Cardiac muscle cell (in vitro differentiated cells and primary cell): ENCODE measurements around the gene SERPIND1. TPM values are rescaled to one million over a fixed set of nuclear protein-coding genes. Genes with fewer than 3 reads are reported as not detected.
"Not testable (repeated sequence)": the region's sequence is repeated elsewhere in the genome, so short reads cannot be mapped to it uniquely, and the experiment has no call there.

Source experiments
- DNase-seq, 2 donors: peaks; one replicate each; pipeline versions ENCODE4 v3.0.0 to v3.0.0-alpha.2; 2010 to 2017; ENCODE audit warnings: low read depth in 1 of 2, low spot score in 1 of 2
- H3K27ac ChIP-seq: fragments of 200-600 bp; sonication (generic); 2 replicates; pipeline ENCODE4 v1.5.1; 2016
- H3K27me3 ChIP-seq: fragments of 200-600 bp; sonication (generic); 2 replicates; pipeline ENCODE4 v1.6.0; 2016; ENCODE audit warnings: control low read depth
- H3K36me3 ChIP-seq: fragments of 200-600 bp; sonication (generic); 2 replicates; pipeline ENCODE4 v1.5.1; 2016; ENCODE audit warnings: control low read depth
- H3K4me1 ChIP-seq: fragments of 200-600 bp; sonication (generic); 2 replicates; pipeline ENCODE4 v1.8.1; 2017; ENCODE audit warnings: low read depth, mild to moderate bottlenecking, mixed run types
- H3K4me3 ChIP-seq: fragments of 200-600 bp; sonication (generic); 2 replicates; pipeline ENCODE4 v1.5.1; 2016; ENCODE audit warnings: mild to moderate bottlenecking
- H3K9me3 ChIP-seq: fragments of 200-600 bp; sonication (generic); 2 replicates; pipeline ENCODE4 v1.5.1; 2017; ENCODE audit warnings: low read depth, mild to moderate bottlenecking, control low read depth
- CTCF ChIP-seq: IDR thresholded peaks from 2 replicates; pipeline ENCODE4 v1.5.1; 2012; ENCODE audit warnings: low read depth, mild to moderate bottlenecking, low read length
- polyA plus RNA-seq: library from polyadenylated mRNA; unstranded; fragments of >200 nt; fragmentation: Nextera tagmentation; extraction: Ambion mirVana; gene quantifications from 2 replicates; pipeline ENCODE4 v1.2.1, GENCODE V29; 2016
- total RNA-seq: library from RNA; depleted of rRNA; stranded (reverse); fragments of >200 nt; gene quantifications from 2 replicates; pipeline ENCODE4 v1.2.3, GENCODE V29; 2016

Gene SERPIND1
- total and polyA plus RNA-seq, 2 experiments from 2014 or later = 0.94 to 1.3 TPM

- H3K36me3 ChIP-seq = peaks cover 28% of the 10 kb centered on the region
- DNase-seq = no peak
Observed at GRCh38 chr22:20816559-20816958, 42.6 kb downstream of the SERPIND1 start.

GRCh38 chr22:20818471-20818870 lies 44.6 kb downstream of the SERPIND1 start:
- Histone ChIP-seq H3K27ac (no peak overlapping the region), H3K4me3 (no peak overlapping the region), H3K27me3 (no peaks in the 10 kb centered on the region), H3K9me3 (no peaks in the 10 kb centered on the region), H3K4me1 (no peaks in the 10 kb centered on the region), H3K36me3 (peaks cover 19% of the 10 kb centered on the region)
- no peak for TF ChIP-seq CTCF
- DNase-seq = no peak

More at GRCh38 chr22:20816559-20816958, 42.6 kb downstream of the SERPIND1 start:
- H3K27me3 ChIP-seq = no peaks in the 10 kb centered on the region
- TF ChIP-seq CTCF = no peak
- no peak overlapping the region for H3K27ac ChIP-seq
- no peaks in the 10 kb centered on the region for H3K9me3 ChIP-seq
- no peak overlapping the region for H3K4me3 ChIP-seq
- no peaks in the 10 kb centered on the region for H3K4me1 ChIP-seq

- peaks cover 24% of the 10 kb centered on the region for H3K36me3 ChIP-seq
- no peak for TF ChIP-seq CTCF
- H3K9me3 ChIP-seq = no peaks in the 10 kb centered on the region
- H3K27me3 ChIP-seq = no peaks in the 10 kb centered on the region
- no peak overlapping the region for H3K4me3 ChIP-seq
- H3K4me1 ChIP-seq = no peaks in the 10 kb centered on the region
- no peak overlapping the region for H3K27ac ChIP-seq
- DNase-seq = no peak
Observed at GRCh38 chr22:20819471-20819870, 45.6 kb downstream of the SERPIND1 start.

GRCh38 chr22:20821717-20822239 lies 47.9 kb downstream of the SERPIND1 start:
- H3K9me3 ChIP-seq, H3K4me1 ChIP-seq, H3K4me3 ChIP-seq, H3K27me3 ChIP-seq, DNase-seq, H3K27ac ChIP-seq: not testable (repeated sequence)
- peaks cover 24% of the 10 kb centered on the region for H3K36me3 ChIP-seq

GRCh38 chr22:20822240-20822639 lies 48.3 kb downstream of the SERPIND1 start:
- H3K36me3 ChIP-seq = peaks cover 24% of the 10 kb centered on the region
- DNase-seq = no peak
- no peaks in the 10 kb centered on the region for H3K9me3 ChIP-seq
- no peaks in the 10 kb centered on the region for H3K4me1 ChIP-seq
- TF ChIP-seq CTCF = no peak
- H3K27ac ChIP-seq = no peak overlapping the region
- H3K27me3 ChIP-seq = no peaks in the 10 kb centered on the region
- H3K4me3 ChIP-seq = no peak overlapping the region

GRCh38 chr22:20823264-20823663 lies 49.4 kb downstream of the SERPIND1 start:
- H3K36me3 ChIP-seq = peaks cover 19% of the 10 kb centered on the region
- TF ChIP-seq CTCF = no peak
- no peaks in the 10 kb centered on the region for H3K4me1 ChIP-seq
- no peak overlapping the region for H3K4me3 ChIP-seq
- H3K27ac ChIP-seq = no peak overlapping the region
- H3K27me3 ChIP-seq = no peaks in the 10 kb centered on the region
- H3K9me3 ChIP-seq = no peaks in the 10 kb centered on the region
- no peak for DNase-seq

- H3K4me3 ChIP-seq, H3K27me3 ChIP-seq, DNase-seq, H3K9me3 ChIP-seq, H3K27ac ChIP-seq, H3K4me1 ChIP-seq: not testable (repeated sequence)
- H3K36me3 ChIP-seq = peaks cover 12% of the 10 kb centered on the region
Observed at GRCh38 chr22:20825216-20825615, 51.3 kb downstream of the SERPIND1 start.
